Measurements from ENCODE around the gene PPIP5K1.

DNA sequence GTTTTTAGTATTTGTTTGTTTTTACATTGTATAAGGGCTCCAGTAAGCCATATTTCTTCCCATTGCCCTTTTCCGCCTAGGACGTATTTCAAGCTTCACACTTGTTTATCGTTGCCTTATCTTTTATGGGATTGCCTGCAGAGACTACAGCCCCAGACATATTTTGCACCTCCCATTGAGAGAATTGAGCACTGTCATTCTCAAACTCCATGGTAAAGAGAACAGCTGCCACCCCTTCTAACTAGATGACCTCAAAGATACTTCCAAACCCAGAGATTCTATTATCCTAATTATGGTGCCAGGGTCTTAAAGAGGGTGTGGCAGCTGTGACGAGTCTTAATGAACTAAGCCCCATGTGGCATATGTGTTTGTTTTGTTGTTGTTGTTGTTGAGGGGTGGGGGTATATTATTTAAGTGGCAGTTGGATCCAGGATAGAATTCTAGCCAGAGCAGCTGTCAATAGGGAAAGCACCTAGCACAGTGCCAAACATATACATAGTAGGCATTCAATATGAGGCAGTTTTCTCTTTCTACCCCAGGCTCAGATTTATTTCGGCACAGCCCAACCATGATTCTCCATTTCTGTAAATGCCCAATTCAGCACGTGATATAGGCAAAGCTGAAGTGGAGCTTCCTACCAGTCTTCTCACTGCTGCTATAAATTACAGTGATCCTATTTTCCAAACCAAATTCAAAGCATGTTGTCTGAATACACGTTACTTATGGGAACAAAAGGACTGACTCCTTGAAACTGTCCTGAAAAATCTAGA is 96.1 kb downstream of the PPIP5K1 start:
- TF ChIP-seq CTCF (conservative IDR thresholded peaks at IDR 0.05; ENCODE audit: low read depth, low read length) (no peak), POLR2A (IDR thresholded peaks at IDR 0.05; ENCODE audit: low read depth, low read length) (no peak), BHLHE40 (IDR thresholded peaks at IDR 0.05; ENCODE audit: low read depth, low read length) (no peak), ELK1 (IDR thresholded peaks at IDR 0.05; ENCODE audit: borderline replicate concordance, low read depth, low read length) (no peak), RFX5 (IDR thresholded peaks at IDR 0.05; ENCODE audit: low read depth, low read length) (no peak), USF2 (IDR thresholded peaks at IDR 0.05; ENCODE audit: low read depth, low read length) (no peak), RAD21 (IDR thresholded peaks at IDR 0.05; ENCODE audit: low read length) (no peak), NFE2L2 (IDR thresholded peaks at IDR 0.05; ENCODE audit: low read depth, low read length) (no peak), RCOR1 (IDR thresholded peaks at IDR 0.05; ENCODE audit: insufficient replicate concordance, low read length) (no peak), MAZ (IDR thresholded peaks at IDR 0.05; ENCODE audit: borderline replicate concordance, low read depth, low read length) (no peak), MXI1 (IDR thresholded peaks at IDR 0.05; ENCODE audit: borderline replicate concordance, low read depth, low read length) (no peak), CEBPB (IDR thresholded peaks at IDR 0.05; ENCODE audit: low read depth, low read length) (no peak), SMC3 (IDR thresholded peaks at IDR 0.05; ENCODE audit: low read depth, low read length) (no peak), MAFK (IDR thresholded peaks at IDR 0.05; ENCODE audit: low read depth, low read length) (no peak)
